SK-N-SH (cell line): Measurements from ENCODE around the gene PASK.

Experiments used
- CTCF ChIP-seq: fragments of 200-600 bp; sonication (generic); IDR thresholded peaks from 2 replicates; pipeline ENCODE4 v1.6.1; 2017; ENCODE audit warnings: antibody characterized with exemption, mild to moderate bottlenecking, moderate library complexity
- ELF1 ChIP-seq: IDR thresholded peaks from 2 replicates; pipeline ENCODE4 v1.4.0; 2012
- EZH2phosphoT487 ChIP-seq: fragments of 200-600 bp; sonication (generic); IDR thresholded peaks from 2 replicates; pipeline ENCODE4 v1.6.1; 2017; ENCODE audit warnings: low read depth, mixed run types, mild to moderate bottlenecking, antibody characterized with exemption, moderate library complexity, borderline replicate concordance
- FOXJ3 ChIP-seq: sonication (generic); formaldehyde crosslinking; IDR thresholded peaks from 2 replicates; pipeline ENCODE4 v1.5.1; 2020; ENCODE audit warnings: mild to moderate bottlenecking, missing genetic modification reagents
- NFIC ChIP-seq: IDR thresholded peaks from 2 replicates; pipeline ENCODE4 v1.4.0; 2012; ENCODE audit warnings: borderline replicate concordance
- POLR2AphosphoS5 ChIP-seq: IDR thresholded peaks from 2 replicates; pipeline ENCODE4 v1.6.1; 2012; ENCODE audit warnings: low read depth, low read length
- REST ChIP-seq: IDR thresholded peaks from 2 replicates; pipeline ENCODE4 v1.6.1; 2012; ENCODE audit warnings: mild to moderate bottlenecking, low read depth, low read length, moderate library complexity
- RFX5 ChIP-seq: IDR thresholded peaks from 2 replicates; pipeline ENCODE4 v1.6.1; 2012; ENCODE audit warnings: mild to moderate bottlenecking, improper control_type of control experiment, low read length
- SIN3A ChIP-seq: IDR thresholded peaks from 2 replicates; pipeline ENCODE4 v1.6.1; 2012; ENCODE audit warnings: low read depth, mild to moderate bottlenecking, low read length, moderate library complexity, borderline replicate concordance
- TAF1 ChIP-seq: IDR thresholded peaks from 2 replicates; pipeline ENCODE4 v1.6.1; 2012; ENCODE audit warnings: low read depth, mild to moderate bottlenecking, low read length, moderate library complexity, borderline replicate concordance
- TCF12 ChIP-seq: IDR thresholded peaks from 2 replicates; pipeline ENCODE4 v1.4.0; 2012
- TEAD4 ChIP-seq: IDR thresholded peaks from 2 replicates; pipeline ENCODE4 v1.4.0; 2012; ENCODE audit warnings: mild to moderate bottlenecking, borderline replicate concordance; ENCODE audit not compliant: insufficient read depth
- TF ChIP-seq, protein P1 (sequence below): IDR thresholded peaks from 2 replicates; pipeline ENCODE4 v1.4.0; 2012; ENCODE audit warnings: low read depth

DNA sequence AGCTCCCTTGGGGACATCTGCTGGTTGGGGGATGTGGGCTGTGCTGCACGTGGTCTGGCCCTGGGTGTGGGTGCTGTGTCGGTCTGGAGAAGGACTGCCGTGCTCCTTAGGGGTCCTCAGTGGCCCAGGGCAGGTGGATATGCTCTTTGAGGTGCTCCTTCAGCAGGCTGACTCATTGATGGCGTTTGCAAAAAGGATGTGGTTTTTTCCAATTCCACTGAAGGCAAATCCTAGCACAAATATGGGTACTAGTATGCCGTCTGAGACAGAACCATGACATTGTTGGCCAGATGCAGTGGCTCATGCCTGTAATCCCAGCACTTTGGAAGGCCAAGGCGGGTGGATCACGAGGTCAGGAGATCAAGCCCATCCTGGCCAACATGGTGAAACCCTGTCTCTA, 4.3 kb upstream of the PASK start:
- TF ChIP-seq CTCF, result no peak
- TF ChIP-seq, protein P1, sequence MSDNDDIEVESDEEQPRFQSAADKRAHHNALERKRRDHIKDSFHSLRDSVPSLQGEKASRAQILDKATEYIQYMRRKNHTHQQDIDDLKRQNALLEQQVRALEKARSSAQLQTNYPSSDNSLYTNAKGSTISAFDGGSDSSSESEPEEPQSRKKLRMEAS, result no peak
- no peak for TF ChIP-seq SIN3A
- no peak for TF ChIP-seq REST
- no peak for TF ChIP-seq EZH2phosphoT487
- no peak for TF ChIP-seq TCF12
- TF ChIP-seq ELF1, result no peak
- no peak for TF ChIP-seq NFIC
- no peak for TF ChIP-seq RFX5
- no peak for TF ChIP-seq FOXJ3 (CRISPR knock-in tag)
- no peak for TF ChIP-seq TAF1
- no peak for TF ChIP-seq POLR2AphosphoS5
- TF ChIP-seq TEAD4, result no peak
